GM18507 (cell line): Measurements from ENCODE around the gene PROZ.
A peak's percentile ranks its signal among the peaks of the same experiment; 100 is the strongest.

Source experiments
- DNase-seq: peaks from one replicate; pipeline ENCODE4 v3.0.0; 2011; ENCODE audit warnings: low read depth; ENCODE audit not compliant: insufficient read length; ENCODE audit errors: extremely low spot score
- FAIRE-seq: peaks from 2 replicates; lab custom pipeline; 2011; peaks lifted over from hg19 to GRCh38; lab: Jason Lieb, UNC

Gene PROZ

GRCh38 chr13:113192279-113192678 lies 33.8 kb downstream of the PROZ start:
- DNase-seq (no peak), FAIRE-seq (no peak)

- no peak for DNase-seq
These were observed 34.5 kb downstream of the PROZ start for GRCh38 chr13:113192902-113193301.

GRCh38 chr13:113195360-113195759 lies 36.9 kb downstream of the PROZ start:
- DNase-seq = no peak

More at GRCh38 chr13:113192902-113193301, 34.5 kb downstream of the PROZ start:
- no peak for FAIRE-seq

GRCh38 chr13:113196970-113197737 lies 38.7 kb downstream of the PROZ start:
- FAIRE-seq (no peak), DNase-seq (no peak)

More at GRCh38 chr13:113195360-113195759, 36.9 kb downstream of the PROZ start:
- FAIRE-seq = no peak

- no peak for DNase-seq
- no peak for FAIRE-seq
These were observed 43.4 kb downstream of the PROZ start for GRCh38 chr13:113201815-113202214.

GRCh38 chr13:113202912-113203311 lies 44.5 kb downstream of the PROZ start:
- no peak for DNase-seq
- no peak for FAIRE-seq

GRCh38 chr13:113203507-113204377 lies 45.3 kb downstream of the PROZ start:
- FAIRE-seq = no peak
- DNase-seq = no peak

GRCh38 chr13:113204378-113204734 lies 45.9 kb downstream of the PROZ start:
- no peak for FAIRE-seq
- DNase-seq = no peak

- no peak for DNase-seq
- FAIRE-seq = no peak
These were observed 47.0 kb downstream of the PROZ start for GRCh38 chr13:113205428-113205931.

- DNase-seq (no peak), FAIRE-seq (no peak)
These were observed 49.0 kb downstream of the PROZ start for GRCh38 chr13:113207460-113207859.

GRCh38 chr13:113207890-113208420 lies 49.5 kb downstream of the PROZ start:
- no peak for FAIRE-seq
- DNase-seq = no peak

GRCh38 chr13:113208421-113209335 lies 50.2 kb downstream of the PROZ start, which contains the start of gene PCID2:
Gene PCID2, minus strand, starts transcription at chr13:113208669. Its CDS starts 35 bp downstream, at chr13:113208634.
- peak; percentile 85 for FAIRE-seq

GRCh38 chr13:113209336-113209758 lies 50.9 kb downstream of the PROZ start, which contains the start of gene CUL4A:
Gene CUL4A, plus strand, starts transcription at chr13:113209613. Its CDS starts 15 bp downstream, at chr13:113209628.
- DNase-seq (peak; percentile 29), FAIRE-seq (no peak)

More at GRCh38 chr13:113208421-113209335, 50.2 kb downstream of the PROZ start, which contains the start of gene PCID2:
- peak; percentile 87 for DNase-seq

- DNase-seq = peak; percentile 14
- peak; percentile 68 for FAIRE-seq
These were observed 51.4 kb downstream of the PROZ start for GRCh38 chr13:113209759-113210421.

- DNase-seq (no peak), FAIRE-seq (no peak)
These were observed 52.4 kb downstream of the PROZ start for GRCh38 chr13:113210833-113211232.

- FAIRE-seq (no peak), DNase-seq (no peak)
These were observed 53.3 kb downstream of the PROZ start for GRCh38 chr13:113211774-113212173.

GRCh38 chr13:113216254-113217048 lies 58.0 kb downstream of the PROZ start:
- DNase-seq = no peak
- no peak for FAIRE-seq

- no peak for FAIRE-seq
- no peak for DNase-seq
These were observed 60.1 kb downstream of the PROZ start for GRCh38 chr13:113218586-113218985.
